GM12801 (cell line): ENCODE data around the gene SIGLECL1.

Experiments
- CTCF ChIP-seq: IDR thresholded peaks from one replicate; pipeline ENCODE4 v1.5.1; 2011; ENCODE audit warnings: control low read depth; ENCODE audit not compliant: insufficient read length; ENCODE audit errors: extremely low read depth

Gene SIGLECL1

GRCh38 chr19:51292971-51293370 lies 42.1 kb downstream of the SIGLECL1 start:
- TF ChIP-seq CTCF = no peak

- TF ChIP-seq CTCF = no peak
Measured at GRCh38 chr19:51293571-51294210, 42.8 kb downstream of the SIGLECL1 start.

- no peak for TF ChIP-seq CTCF
Measured at GRCh38 chr19:51294211-51294976, 43.5 kb downstream of the SIGLECL1 start.

GRCh38 chr19:51294977-51295375 lies 44.1 kb downstream of the SIGLECL1 start:
- TF ChIP-seq CTCF = no peak

GRCh38 chr19:51295382-51296126 lies 44.7 kb downstream of the SIGLECL1 start:
- no peak for TF ChIP-seq CTCF

- no peak for TF ChIP-seq CTCF
Measured at GRCh38 chr19:51296336-51297093, 45.6 kb downstream of the SIGLECL1 start.

GRCh38 chr19:51297406-51297805 lies 46.5 kb downstream of the SIGLECL1 start:
- no peak for TF ChIP-seq CTCF
